Upper lobe of left lung (tissue), 6 donors: Measurements from ENCODE around the gene SPOCK3. TPM values are rescaled to one million over a fixed set of nuclear protein-coding genes. Genes with fewer than 3 reads are reported as not detected.
A peak's percentile ranks its signal among the peaks of the same experiment; 100 is the strongest.

Experiments used
- ATAC-seq, 2 donors: fragments of 200-7000 bp; cut with Tn5 transposase; one replicate each; pipeline ENCODE4 v1.9.1; 2022; ENCODE audit warnings: mild to moderate bottlenecking in 2 of 2, moderate library complexity in 2 of 2; ENCODE audit not compliant: low FRiP score in 2 of 2
- DNase-seq, 2 donors: peaks; one replicate each; pipeline ENCODE4 v3.0.0-alpha.2; 2019 to 2020
- H3K27ac ChIP-seq, 4 donors: fragments of 200-600 bp; sonication (generic); one replicate each; pipeline ENCODE4 v1.5.1; 2016 to 2019
- H3K27me3 ChIP-seq, 4 donors: fragments of 200-600 bp; sonication (generic); one replicate each; pipeline ENCODE4 v1.5.1; 2017 to 2019
- H3K36me3 ChIP-seq, 4 donors: fragments of 200-600 bp; sonication (generic); one replicate each; pipeline ENCODE4 v1.5.1; 2016 to 2019
- H3K4me1 ChIP-seq, 4 donors: fragments of 200-600 bp; sonication (generic); one replicate each; pipeline ENCODE4 v1.5.1; 2018 to 2019
- H3K4me3 ChIP-seq, 4 donors: fragments of 200-600 bp; sonication (generic); one replicate each; pipeline ENCODE4 v1.5.1; 2017 to 2019; ENCODE audit warnings: mild to moderate bottlenecking in 2 of 4, moderate library complexity in 1 of 4
- H3K9me3 ChIP-seq, 4 donors: fragments of 200-600 bp; sonication (generic); one replicate each; pipeline ENCODE4 v1.5.1; 2018 to 2019
- EP300 ChIP-seq, 4 donors: sonication (generic); formaldehyde crosslinking; IDR thresholded peaks; one replicate each; pipeline ENCODE4 v1.5.1; 2017; ENCODE audit warnings: antibody characterized with exemption in 4 of 4, control low read depth in 2 of 4
- POLR2A ChIP-seq, 4 donors: fragments of 450-650 bp; IDR thresholded peaks; one replicate each; pipeline ENCODE4 v1.5.1; 2016 to 2017; ENCODE audit warnings: antibody characterized with exemption in 4 of 4, mild to moderate bottlenecking in 2 of 4
- POLR2AphosphoS5 ChIP-seq, 2 donors: sonication (generic); formaldehyde crosslinking; IDR thresholded peaks; one replicate each; pipeline ENCODE4 v1.5.1; 2017; ENCODE audit warnings: antibody characterized with exemption in 2 of 2
- WGBS, 2 donors: methylation state at CpG; one replicate each; pipeline ENCODE4 v1.1.5; 2017 to 2018; 5-methylcytosine and 5-hydroxymethylcytosine counted together
- total RNA-seq, 6 donors: library from RNA; depleted of rRNA in 4 of 6; stranded (reverse); fragments of >200 nt in 4 of 6; gene quantifications; one replicate each; pipeline versions ENCODE4 v1.1.0 to v1.2.1, GENCODE V29; 2016 to 2021
- TF ChIP-seq, protein P1 (sequence below), 6 experiments: fragments of 450-650 bp in 4 of 6; fragments of 200-600 bp in 2 of 6; sonication (generic) in 2 of 6; IDR thresholded peaks; one replicate each; pipeline ENCODE4 v1.5.1; 2016 to 2019; ENCODE audit warnings: antibody characterized with exemption in 6 of 6
- donor health status: DM: no; HTN: no; CAD: no; lungs with moderate emphysema.
- donor health status: DM: no; HTN: yes; CAD: no; lungs with severe emphysema.

The SPOCK3 gene
- total RNA-seq, 6 donors from 2014 or later, result 0.15 to 5.2 (median 0.22) TPM; not detected in 2

DNA sequence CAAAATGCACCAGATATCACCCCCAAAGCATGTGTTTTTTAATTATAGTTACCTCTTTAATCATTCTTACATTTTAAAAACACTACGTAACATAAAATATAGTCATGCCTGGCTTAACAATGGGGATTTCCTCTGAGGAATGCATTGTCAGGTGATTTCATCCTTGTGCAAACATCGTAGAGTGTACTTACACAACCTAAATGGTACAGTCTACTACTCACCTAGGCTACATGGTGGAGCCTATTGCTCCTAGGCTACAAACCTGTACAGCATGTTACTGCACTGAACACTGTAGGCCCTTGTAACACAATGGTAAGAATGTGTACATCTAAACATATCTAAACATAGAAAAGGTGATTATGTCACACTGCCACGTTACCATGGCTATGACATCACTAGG, 208.6 kb downstream of the SPOCK3 start:
- no peak overlapping the region for H3K4me3 ChIP-seq
- DNase-seq (no peak), ATAC-seq (no peak)
- no peaks in the 10 kb centered on the region for H3K9me3 ChIP-seq
- H3K27ac ChIP-seq, result no peak overlapping the region
- 61 to 70% methylated on average over 3 of the region's 3 CpGs for WGBS, 2 donors
- no peaks in the 10 kb centered on the region for H3K27me3 ChIP-seq
- TF ChIP-seq, protein P1, sequence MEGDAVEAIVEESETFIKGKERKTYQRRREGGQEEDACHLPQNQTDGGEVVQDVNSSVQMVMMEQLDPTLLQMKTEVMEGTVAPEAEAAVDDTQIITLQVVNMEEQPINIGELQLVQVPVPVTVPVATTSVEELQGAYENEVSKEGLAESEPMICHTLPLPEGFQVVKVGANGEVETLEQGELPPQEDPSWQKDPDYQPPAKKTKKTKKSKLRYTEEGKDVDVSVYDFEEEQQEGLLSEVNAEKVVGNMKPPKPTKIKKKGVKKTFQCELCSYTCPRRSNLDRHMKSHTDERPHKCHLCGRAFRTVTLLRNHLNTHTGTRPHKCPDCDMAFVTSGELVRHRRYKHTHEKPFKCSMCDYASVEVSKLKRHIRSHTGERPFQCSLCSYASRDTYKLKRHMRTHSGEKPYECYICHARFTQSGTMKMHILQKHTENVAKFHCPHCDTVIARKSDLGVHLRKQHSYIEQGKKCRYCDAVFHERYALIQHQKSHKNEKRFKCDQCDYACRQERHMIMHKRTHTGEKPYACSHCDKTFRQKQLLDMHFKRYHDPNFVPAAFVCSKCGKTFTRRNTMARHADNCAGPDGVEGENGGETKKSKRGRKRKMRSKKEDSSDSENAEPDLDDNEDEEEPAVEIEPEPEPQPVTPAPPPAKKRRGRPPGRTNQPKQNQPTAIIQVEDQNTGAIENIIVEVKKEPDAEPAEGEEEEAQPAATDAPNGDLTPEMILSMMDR (IDR thresholded peaks at IDR 0.05), result no peak
- no peak for TF ChIP-seq POLR2A (IDR thresholded peaks at IDR 0.05)
- no peak for TF ChIP-seq EP300 (IDR thresholded peaks at IDR 0.05)
- TF ChIP-seq POLR2AphosphoS5 (IDR thresholded peaks at IDR 0.05), result no peak
- no peaks in the 10 kb centered on the region for H3K36me3 ChIP-seq
- H3K4me1 ChIP-seq, result no peaks in the 10 kb centered on the region

DNA sequence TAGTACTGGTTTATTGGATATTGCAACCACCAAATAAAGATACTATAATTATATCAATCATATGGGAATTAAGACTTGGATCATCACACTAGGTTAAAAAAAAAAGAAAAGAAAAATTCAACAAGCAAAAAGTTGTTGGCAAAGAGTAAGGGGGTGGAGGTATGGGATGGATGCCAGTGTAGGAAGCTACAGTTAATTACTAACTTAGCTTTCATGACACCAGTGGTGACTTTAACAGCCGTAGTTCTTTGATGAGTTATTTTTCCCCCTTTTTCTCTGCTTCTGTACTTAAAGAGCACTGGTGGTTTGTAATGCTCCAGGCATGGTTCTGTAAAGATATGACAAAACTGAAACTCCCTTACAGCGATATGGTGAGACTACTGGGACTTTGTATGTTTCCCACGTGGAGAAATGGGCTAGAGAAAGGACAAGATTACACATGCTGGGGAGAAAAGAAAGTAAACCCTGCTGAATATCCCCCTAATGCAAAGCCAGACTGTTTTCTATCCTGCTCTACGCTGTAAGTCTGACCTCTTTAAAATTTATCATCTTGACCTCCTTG, 210.8 kb downstream of the SPOCK3 start:
- Histone ChIP-seq H3K27ac (no peak overlapping the region), H3K4me3 (no peak overlapping the region), H3K9me3 (no peaks in the 10 kb centered on the region), H3K36me3 (no peaks in the 10 kb centered on the region), H3K4me1 (no peaks in the 10 kb centered on the region), H3K27me3 (no peaks in the 10 kb centered on the region)
- TF ChIP-seq POLR2AphosphoS5 (IDR thresholded peaks at IDR 0.05) (no peak), POLR2A (IDR thresholded peaks at IDR 0.05) (no peak)
- ATAC-seq (no peak), DNase-seq (no peak)
- 64 to 75% methylated on average over 4 of the region's 4 CpGs for WGBS, 2 donors

DNA sequence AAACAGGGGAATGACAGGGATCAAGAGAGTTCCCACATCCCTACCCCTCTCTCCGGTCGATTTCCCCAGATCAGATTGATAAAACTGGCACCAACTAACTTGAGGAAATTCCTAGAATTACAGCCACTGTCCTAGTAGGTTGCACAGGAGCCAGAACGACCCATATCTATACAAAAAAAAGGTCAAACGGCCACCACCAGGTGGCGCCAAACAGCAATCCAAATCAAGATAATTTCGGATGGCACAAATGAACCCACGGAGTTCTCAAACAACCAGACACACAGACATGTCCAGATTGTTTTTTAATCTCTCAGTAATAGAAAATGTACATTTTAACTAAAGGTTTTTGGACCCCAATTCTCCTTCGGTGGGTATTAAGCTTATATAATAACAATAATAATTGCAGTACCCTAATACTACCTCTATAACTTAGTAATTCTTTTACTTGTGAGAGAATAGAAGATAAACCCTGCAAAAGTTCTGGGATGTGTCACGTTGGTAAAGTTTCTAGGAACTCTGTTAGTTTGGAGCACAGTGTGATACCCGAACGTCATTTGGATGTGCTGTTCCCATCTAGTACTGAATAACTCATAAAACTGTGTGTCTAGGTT, 212.6 kb downstream of the SPOCK3 start:
- no peak overlapping the region for H3K4me3 ChIP-seq
- no peaks in the 10 kb centered on the region for H3K36me3 ChIP-seq
- no peak overlapping the region for H3K27ac ChIP-seq
- H3K4me1 ChIP-seq, result no peaks in the 10 kb centered on the region
- 22 to 23% methylated on average over 11 of the region's 11 CpGs for WGBS, 2 donors
- ATAC-seq, result peak in 1 of 2 donors; percentile 72
- H3K27me3 ChIP-seq, result no peaks in the 10 kb centered on the region
- peak in 1 of 2 donors; percentile 45 for DNase-seq
- no peaks in the 10 kb centered on the region for H3K9me3 ChIP-seq
- TF ChIP-seq, protein P1 (IDR thresholded peaks at IDR 0.05), result peak; percentile 41 to 66 (median 56)
- no peak for TF ChIP-seq POLR2A (IDR thresholded peaks at IDR 0.05)

DNA sequence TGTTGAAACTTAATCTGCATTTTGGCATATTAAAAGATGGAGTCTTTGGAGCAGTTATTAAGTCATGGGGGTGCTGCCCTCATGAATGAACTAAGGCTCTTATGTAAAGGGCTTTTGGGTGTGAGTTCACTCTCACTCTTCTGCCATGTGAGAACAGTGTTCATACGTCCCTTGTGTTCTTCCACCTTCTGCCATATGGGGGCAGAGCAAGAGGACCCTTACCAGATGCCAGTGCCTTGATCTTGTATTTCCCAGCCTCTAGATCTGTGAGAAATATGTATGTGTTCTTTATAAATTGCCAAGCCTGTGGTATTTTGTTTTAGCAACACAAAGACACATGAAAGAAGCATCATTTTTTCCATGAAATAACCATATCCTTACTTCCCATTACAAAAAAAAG, 213.9 kb downstream of the SPOCK3 start:
- Histone ChIP-seq H3K9me3 (no peaks in the 10 kb centered on the region), H3K36me3 (no peaks in the 10 kb centered on the region), H3K27ac (no peak overlapping the region), H3K4me1 (no peaks in the 10 kb centered on the region), H3K4me3 (no peak overlapping the region), H3K27me3 (no peaks in the 10 kb centered on the region)
- 30 to 38% methylated on average over 1 of the region's 1 CpG for WGBS, 2 donors
- DNase-seq, result no peak
- ATAC-seq, result no peak
- TF ChIP-seq POLR2AphosphoS5 (IDR thresholded peaks at IDR 0.05) (no peak), POLR2A (IDR thresholded peaks at IDR 0.05) (no peak), EP300 (IDR thresholded peaks at IDR 0.05) (no peak)
- TF ChIP-seq, protein P1 (IDR thresholded peaks at IDR 0.05), result no peak

DNA sequence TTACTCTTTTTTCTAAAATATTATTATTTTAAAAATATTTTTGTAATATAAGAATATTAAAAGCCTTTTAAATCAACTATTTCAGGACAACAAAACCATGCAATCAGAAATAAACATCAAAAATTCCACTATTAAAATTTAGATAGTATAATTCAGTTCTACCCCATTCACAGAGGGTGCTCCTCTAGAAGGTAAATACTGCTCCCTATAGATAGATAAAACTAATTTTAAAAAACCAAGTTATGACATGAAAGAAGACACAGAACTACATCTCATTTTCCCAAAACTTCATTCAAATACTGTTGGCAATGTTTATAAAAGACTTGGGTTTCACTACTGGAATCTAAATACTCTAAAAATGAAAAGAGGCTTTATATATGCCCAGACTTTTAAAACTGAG, 219.3 kb downstream of the SPOCK3 start:
- no peak overlapping the region for H3K4me3 ChIP-seq
- H3K4me1 ChIP-seq, result no peaks in the 10 kb centered on the region
- ATAC-seq (no peak), DNase-seq (no peak)
- no peaks in the 10 kb centered on the region for H3K9me3 ChIP-seq
- TF ChIP-seq EP300 (IDR thresholded peaks at IDR 0.05) (no peak), POLR2AphosphoS5 (IDR thresholded peaks at IDR 0.05) (no peak)
- TF ChIP-seq, protein P1 (IDR thresholded peaks at IDR 0.05), result no peak
- H3K27me3 ChIP-seq, result no peaks in the 10 kb centered on the region
- no peak overlapping the region for H3K27ac ChIP-seq
- H3K36me3 ChIP-seq, result no peaks in the 10 kb centered on the region
